GM21528 (cell line): Measurements from ENCODE around the gene DPYSL4.

Experiments
- ATAC-seq: cut with Tn5 transposase; IDR thresholded peaks from one replicate; pipeline ENCODE4 v1.9.1; 2021; ENCODE audit warnings: mild to moderate bottlenecking, moderate library complexity; ENCODE audit not compliant: unreplicated experiment, low FRiP score

The DPYSL4 gene

GRCh38 chr10:132192991-132193665 lies 6.4 kb downstream of the DPYSL4 start:
- ATAC-seq, result no peak

- no peak for ATAC-seq
These were observed 7.3 kb downstream of the DPYSL4 start for GRCh38 chr10:132193907-132194552.

GRCh38 chr10:132194726-132195125 lies 8.0 kb downstream of the DPYSL4 start:
- no peak for ATAC-seq

- ATAC-seq, result no peak
These were observed 8.8 kb downstream of the DPYSL4 start for GRCh38 chr10:132195366-132196075.

- ATAC-seq, result no peak
These were observed 9.7 kb downstream of the DPYSL4 start for GRCh38 chr10:132196178-132197113.

DNA sequence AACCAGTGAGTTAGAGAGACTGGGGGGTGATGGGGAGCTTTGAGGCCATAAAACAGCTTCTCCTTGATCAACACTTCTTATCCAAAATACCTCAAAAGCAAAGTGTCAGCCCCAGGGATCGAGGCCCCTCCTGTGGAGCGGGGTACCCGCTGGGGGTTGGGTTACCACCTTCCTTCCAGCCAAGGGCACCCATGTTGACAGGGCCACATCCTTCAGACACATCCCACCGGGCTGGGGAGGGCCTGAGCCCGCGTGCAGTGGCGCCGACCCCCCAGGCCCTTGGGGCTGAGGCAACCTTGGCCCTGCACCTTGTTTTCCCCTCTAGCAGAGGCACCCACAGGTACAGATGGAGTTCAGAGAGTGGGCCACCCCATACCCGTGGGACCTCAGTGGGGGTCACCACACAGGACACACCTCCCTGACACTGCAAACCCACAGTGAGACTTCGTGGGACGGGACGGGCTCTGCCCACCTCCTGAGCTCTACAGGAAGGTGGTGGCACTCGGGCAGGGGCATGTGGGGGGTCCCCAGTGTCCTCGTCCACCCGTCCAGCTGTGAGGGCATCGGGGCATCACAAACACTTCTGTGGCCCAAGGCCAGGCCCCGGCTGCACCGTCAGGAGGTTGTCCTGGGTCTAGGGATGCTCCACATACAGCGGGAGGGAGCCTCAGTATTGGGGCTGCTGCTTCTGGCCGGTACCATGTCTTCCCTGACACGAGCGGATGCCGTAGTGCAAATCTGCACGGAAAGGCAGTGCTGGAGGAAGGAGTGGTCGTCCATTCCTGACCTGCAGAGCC lies 10.7 kb downstream of the DPYSL4 start:
- no peak for ATAC-seq

DNA sequence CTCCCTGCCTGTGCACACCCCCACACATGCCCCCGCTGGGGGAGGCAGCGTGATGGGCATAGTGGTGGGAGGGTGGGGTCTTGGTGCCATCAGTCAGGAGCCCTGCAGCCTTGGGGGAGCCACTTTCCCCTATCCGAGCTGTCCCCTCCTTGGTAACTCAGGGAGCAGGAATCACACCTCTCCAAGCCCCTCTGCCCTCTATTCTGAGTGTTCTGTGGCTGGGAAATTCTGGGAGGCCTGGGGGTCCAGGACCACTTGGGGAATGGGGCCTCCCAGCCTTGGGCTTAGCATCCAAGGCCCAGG lies 11.3 kb downstream of the DPYSL4 start:
- no peak for ATAC-seq

- ATAC-seq, result no peak
These were observed 11.8 kb downstream of the DPYSL4 start for GRCh38 chr10:132198381-132199181.

DNA sequence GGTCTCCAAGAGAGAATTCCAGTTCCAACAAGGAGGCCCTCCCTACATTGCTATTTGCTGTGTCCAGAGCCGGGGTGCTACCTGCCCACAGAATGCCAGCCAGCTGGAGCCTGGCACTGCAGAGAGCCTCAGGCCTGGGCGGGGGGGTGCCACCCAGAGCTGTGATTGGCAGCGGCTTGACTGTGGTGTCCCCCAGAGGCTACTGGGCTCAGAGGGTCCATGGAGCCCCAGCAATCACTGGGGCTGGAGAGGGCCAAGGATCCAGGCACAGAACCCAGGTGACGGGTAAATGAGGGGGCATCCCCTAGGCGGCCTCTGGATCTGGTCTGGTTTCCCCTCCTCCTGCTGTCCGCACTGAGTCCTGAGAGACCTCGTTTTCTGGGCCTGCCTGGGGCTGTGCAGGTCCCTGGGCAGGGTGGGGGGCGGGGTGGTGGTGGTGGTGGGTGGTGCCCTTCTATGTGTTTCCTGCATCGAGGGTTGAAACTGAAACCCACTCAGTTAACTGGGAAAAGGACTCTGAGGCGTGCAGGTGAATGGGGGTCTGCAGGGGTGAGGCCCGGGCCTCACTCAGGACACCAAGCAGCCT lies 12.6 kb downstream of the DPYSL4 start:
- ATAC-seq, result no peak

- ATAC-seq, result no peak
These were observed 13.1 kb downstream of the DPYSL4 start for GRCh38 chr10:132199854-132200311.

GRCh38 chr10:132200344-132201110 lies 13.8 kb downstream of the DPYSL4 start:
- no peak for ATAC-seq

GRCh38 chr10:132201111-132201969 lies 14.6 kb downstream of the DPYSL4 start:
- no peak for ATAC-seq

GRCh38 chr10:132202070-132202970 lies 15.6 kb downstream of the DPYSL4 start:
- ATAC-seq, result no peak

- ATAC-seq, result no peak
These were observed 16.7 kb downstream of the DPYSL4 start for GRCh38 chr10:132203256-132204077.

DNA sequence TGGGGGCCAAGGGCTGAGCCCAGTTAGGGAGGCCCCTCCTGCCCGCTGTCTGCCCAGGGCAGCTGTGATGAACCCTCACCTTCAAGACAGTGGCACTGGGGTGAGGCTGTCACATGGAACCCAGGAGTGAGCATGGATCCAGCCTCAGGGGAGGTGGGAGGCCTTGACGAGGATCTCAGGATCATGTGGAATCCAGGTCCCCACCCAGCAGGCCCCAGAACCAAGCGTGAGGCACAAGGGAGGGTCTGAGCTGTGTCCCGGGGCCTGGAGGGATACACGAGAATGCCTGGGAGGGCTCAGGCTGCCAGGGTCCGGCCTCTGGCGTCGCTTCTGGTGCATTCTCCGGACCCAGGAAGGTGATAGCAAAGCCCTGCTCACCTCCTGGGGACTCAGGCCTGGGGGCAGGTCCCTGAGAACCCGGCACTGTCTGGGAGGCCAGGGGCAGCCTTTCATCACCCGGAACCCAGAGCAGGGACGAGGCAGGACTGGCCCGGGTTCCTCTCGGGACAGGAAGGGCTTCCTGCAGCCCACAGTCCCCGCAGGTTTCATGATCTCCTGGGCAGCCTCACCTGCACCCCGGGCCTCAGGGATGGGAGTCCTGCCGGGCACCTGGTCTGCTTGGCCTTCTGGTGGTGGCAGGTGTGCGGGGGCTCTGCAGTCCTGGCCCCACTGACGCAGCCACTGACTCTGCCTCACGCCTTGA lies 17.5 kb downstream of the DPYSL4 start:
- no peak for ATAC-seq
